Breast epithelium (tissue), 3 donors: ENCODE results near the gene GRAPL.
"Not testable (repeated sequence)": the region's sequence is repeated elsewhere in the genome, so short reads cannot be mapped to it uniquely, and the experiment has no call there.

Experiments used
- CTCF ChIP-seq, 3 donors: fragments of 450-650 bp; IDR thresholded peaks; one replicate each; pipeline ENCODE4 v1.5.1; 2016 to 2017; ENCODE audit warnings: antibody characterized with exemption in 3 of 3, mild to moderate bottlenecking in 3 of 3, moderate library complexity in 3 of 3
- POLR2A ChIP-seq: fragments of 450-650 bp; IDR thresholded peaks from one replicate; pipeline ENCODE4 v1.6.1; 2016; ENCODE audit warnings: antibody characterized with exemption, mild to moderate bottlenecking, moderate library complexity
- POLR2AphosphoS5 ChIP-seq, 3 donors: sonication (generic); formaldehyde crosslinking; IDR thresholded peaks; one replicate each; pipeline ENCODE4 v1.6.1; 2017; ENCODE audit warnings: antibody characterized with exemption in 3 of 3

- TF ChIP-seq CTCF (IDR thresholded peaks at IDR 0.05); POLR2A; POLR2AphosphoS5 (IDR thresholded peaks at IDR 0.05): not testable (repeated sequence)
Observed at GRCh38 chr17:19150678-19151615, 23.6 kb downstream of the GRAPL start.
